PFSK-1 (cell line): ENCODE results near the gene NDUFS6.

Source experiments
- FOXP2 ChIP-seq: optimal IDR thresholded peaks from 2 replicates; pipeline ENCODE3; 2011; ENCODE audit warnings: borderline replicate concordance, control low read depth, inconsistent platforms; ENCODE audit not compliant: insufficient read depth; ENCODE audit errors: extremely low read length, extremely low read depth
- POLR2AphosphoS5 ChIP-seq: IDR thresholded peaks from 2 replicates; pipeline ENCODE4 v1.6.1; 2012; ENCODE audit warnings: low read depth, mild to moderate bottlenecking, control low read depth, low read length, moderate library complexity
- REST ChIP-seq, 2 experiments: IDR thresholded peaks; 2 replicates each; pipeline versions ENCODE4 v1.6.1 to v1.8.0; 2011 to 2012; ENCODE audit warnings: low read depth in 2 of 2, low read length in 2 of 2, control low read depth in 1 of 2, inconsistent platforms in 1 of 2, mild to moderate bottlenecking in 1 of 2, moderate library complexity in 1 of 2; ENCODE audit not compliant: insufficient read depth in 1 of 2
- SIN3A ChIP-seq: IDR thresholded peaks from 2 replicates; pipeline ENCODE4 v1.6.1; 2012; ENCODE audit warnings: mild to moderate bottlenecking, low read length, moderate library complexity, borderline replicate concordance; ENCODE audit not compliant: insufficient read depth
- TAF1 ChIP-seq: IDR thresholded peaks from 2 replicates; pipeline ENCODE4 v1.6.1; 2012; ENCODE audit warnings: low read length, control low read depth, borderline replicate concordance; ENCODE audit not compliant: insufficient read depth

NDUFS6 gene

GRCh38 chr5:1780614-1780930 lies 20.6 kb upstream of the NDUFS6 start:
- no peak for TF ChIP-seq TAF1
- no peak for TF ChIP-seq SIN3A
- no peak for TF ChIP-seq POLR2AphosphoS5
- TF ChIP-seq FOXP2, result no peak
- TF ChIP-seq REST (IDR thresholded peaks at IDR 0.05; ENCODE audit: insufficient read depth in 1 of 2, low read depth in 2 of 2, low read length in 2 of 2), result no peak

GRCh38 chr5:1781107-1781506 lies 20.1 kb upstream of the NDUFS6 start:
- TF ChIP-seq SIN3A (no peak), POLR2AphosphoS5 (no peak), FOXP2 (no peak)

- TF ChIP-seq POLR2AphosphoS5 (no peak), TAF1 (no peak), FOXP2 (no peak), SIN3A (no peak), REST (IDR thresholded peaks at IDR 0.05; ENCODE audit: insufficient read depth in 1 of 2, low read depth in 2 of 2, low read length in 2 of 2) (no peak)
Observed at GRCh38 chr5:1781726-1782384, 19.4 kb upstream of the NDUFS6 start.

GRCh38 chr5:1782385-1783215 lies 18.6 kb upstream of the NDUFS6 start:
- no peak for TF ChIP-seq REST (IDR thresholded peaks at IDR 0.05; ENCODE audit: insufficient read depth in 1 of 2, low read depth in 2 of 2, low read length in 2 of 2)
- TF ChIP-seq TAF1, result no peak
- TF ChIP-seq SIN3A, result no peak

GRCh38 chr5:1783216-1783554 lies 18.0 kb upstream of the NDUFS6 start:
- TF ChIP-seq FOXP2 (no peak), POLR2AphosphoS5 (no peak), SIN3A (no peak), TAF1 (no peak), REST (IDR thresholded peaks at IDR 0.05; ENCODE audit: insufficient read depth in 1 of 2, low read depth in 2 of 2, low read length in 2 of 2) (no peak)
